ENCODE measurements around the gene HEXIM2.

The HEXIM2 gene

DNA sequence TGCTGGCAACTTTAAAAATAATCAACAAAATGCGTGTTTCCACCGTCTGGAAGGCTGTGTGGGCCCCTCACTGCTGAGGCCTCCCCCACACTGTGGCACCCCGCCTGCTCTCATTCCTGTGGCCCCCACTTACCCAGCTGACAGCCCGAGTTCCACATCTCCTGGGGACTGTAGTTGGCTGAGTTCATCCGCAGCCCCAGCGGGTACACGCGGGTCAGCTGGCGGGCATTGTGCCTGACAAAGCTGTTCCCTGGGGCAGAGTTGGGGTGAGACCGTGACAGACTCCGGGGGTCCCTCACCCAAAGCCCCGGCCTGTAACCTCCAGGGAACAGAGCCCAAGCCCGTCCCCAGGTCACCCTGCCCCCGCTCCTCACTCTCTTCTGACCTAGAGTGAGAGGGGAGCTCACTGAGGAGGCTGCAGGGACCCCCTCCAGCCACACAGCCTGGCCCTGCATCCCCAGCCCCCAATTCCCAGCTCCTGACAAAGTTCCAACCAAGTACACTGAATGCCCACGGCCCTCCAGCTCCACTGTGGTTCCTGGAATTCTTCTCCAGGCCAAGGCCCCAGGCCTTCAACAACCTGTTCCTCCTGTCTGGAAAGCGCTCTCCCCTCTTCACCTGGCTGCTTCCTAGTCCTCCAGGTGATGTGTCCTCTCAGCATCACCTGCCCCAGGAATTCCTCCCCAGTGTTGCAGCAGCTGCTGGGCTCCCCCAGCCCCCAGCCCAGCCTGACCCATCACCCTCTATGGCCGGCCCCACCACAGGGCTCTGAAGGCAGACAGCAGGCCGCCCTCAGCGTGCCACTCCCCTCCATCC is 47.4 kb upstream of the HEXIM2 start:
- H3K4me3 ChIP-seq (ENCODE audit: low read depth, low read length) = no peak overlapping the region
- CTCF ChIA-PET = interaction anchor here (0.6 to 1.2 kb wide), 4 partner anchors 11 to 194 kb away, joined by 3 to 7 read pairs (median 4); no protein-coding TSS in a partner anchor
- H3K9me3 ChIP-seq (ENCODE audit: control insufficient read depth, insufficient read depth, low read depth, low read length) = no peaks in the 10 kb centered on the region
- peaks cover 0 to 54% of the 10 kb centered on the region in 2 experiments; a peak in 1 of 3 replicates for H3K36me3 ChIP-seq (ENCODE audit: control insufficient read depth in 2 of 2, insufficient read depth in 1 of 2, low read length in 2 of 2)
- TF ChIP-seq ZNF354C (tag by site-specific recombination; IDR thresholded peaks at IDR 0.05; ENCODE audit: borderline replicate concordance, low read depth) (no peak), SCRT2 (tag by site-specific recombination; IDR thresholded peaks at IDR 0.05) (peak; percentile 47; the same call in 1 of the 2 replicates), ZXDB (tag by site-specific recombination; IDR thresholded peaks at IDR 0.05) (no peak), ZIC2 (tag by site-specific recombination; IDR thresholded peaks at IDR 0.05) (peak; percentile 19; the same call in 1 of the 2 replicates), ZNF837 (tag by site-specific recombination; IDR thresholded peaks at IDR 0.05) (no peak), ZFP41 (tag by site-specific recombination; IDR thresholded peaks at IDR 0.05; ENCODE audit: borderline replicate concordance) (no peak), ZNF24 (tag by site-specific recombination; IDR thresholded peaks at IDR 0.05) (no peak), KLF8 (tag by site-specific recombination; IDR thresholded peaks at IDR 0.05) (no peak), ZNF19 (tag by site-specific recombination; IDR thresholded peaks at IDR 0.05; ENCODE audit: low read depth) (no peak), ZNF366 (tag by site-specific recombination; conservative IDR thresholded peaks at IDR 0.05) (no peak), ZBTB17 (tag by site-specific recombination; IDR thresholded peaks at IDR 0.05) (no peak), SP3 (tag by site-specific recombination; IDR thresholded peaks at IDR 0.05) (no peak)
- TF ChIP-seq, protein P1, sequence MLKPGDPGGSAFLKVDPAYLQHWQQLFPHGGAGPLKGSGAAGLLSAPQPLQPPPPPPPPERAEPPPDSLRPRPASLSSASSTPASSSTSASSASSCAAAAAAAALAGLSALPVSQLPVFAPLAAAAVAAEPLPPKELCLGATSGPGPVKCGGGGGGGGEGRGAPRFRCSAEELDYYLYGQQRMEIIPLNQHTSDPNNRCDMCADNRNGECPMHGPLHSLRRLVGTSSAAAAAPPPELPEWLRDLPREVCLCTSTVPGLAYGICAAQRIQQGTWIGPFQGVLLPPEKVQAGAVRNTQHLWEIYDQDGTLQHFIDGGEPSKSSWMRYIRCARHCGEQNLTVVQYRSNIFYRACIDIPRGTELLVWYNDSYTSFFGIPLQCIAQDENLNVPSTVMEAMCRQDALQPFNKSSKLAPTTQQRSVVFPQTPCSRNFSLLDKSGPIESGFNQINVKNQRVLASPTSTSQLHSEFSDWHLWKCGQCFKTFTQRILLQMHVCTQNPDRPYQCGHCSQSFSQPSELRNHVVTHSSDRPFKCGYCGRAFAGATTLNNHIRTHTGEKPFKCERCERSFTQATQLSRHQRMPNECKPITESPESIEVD (tag by site-specific recombination; IDR thresholded peaks at IDR 0.05) = no peak
- TF ChIP-seq, protein P2, sequence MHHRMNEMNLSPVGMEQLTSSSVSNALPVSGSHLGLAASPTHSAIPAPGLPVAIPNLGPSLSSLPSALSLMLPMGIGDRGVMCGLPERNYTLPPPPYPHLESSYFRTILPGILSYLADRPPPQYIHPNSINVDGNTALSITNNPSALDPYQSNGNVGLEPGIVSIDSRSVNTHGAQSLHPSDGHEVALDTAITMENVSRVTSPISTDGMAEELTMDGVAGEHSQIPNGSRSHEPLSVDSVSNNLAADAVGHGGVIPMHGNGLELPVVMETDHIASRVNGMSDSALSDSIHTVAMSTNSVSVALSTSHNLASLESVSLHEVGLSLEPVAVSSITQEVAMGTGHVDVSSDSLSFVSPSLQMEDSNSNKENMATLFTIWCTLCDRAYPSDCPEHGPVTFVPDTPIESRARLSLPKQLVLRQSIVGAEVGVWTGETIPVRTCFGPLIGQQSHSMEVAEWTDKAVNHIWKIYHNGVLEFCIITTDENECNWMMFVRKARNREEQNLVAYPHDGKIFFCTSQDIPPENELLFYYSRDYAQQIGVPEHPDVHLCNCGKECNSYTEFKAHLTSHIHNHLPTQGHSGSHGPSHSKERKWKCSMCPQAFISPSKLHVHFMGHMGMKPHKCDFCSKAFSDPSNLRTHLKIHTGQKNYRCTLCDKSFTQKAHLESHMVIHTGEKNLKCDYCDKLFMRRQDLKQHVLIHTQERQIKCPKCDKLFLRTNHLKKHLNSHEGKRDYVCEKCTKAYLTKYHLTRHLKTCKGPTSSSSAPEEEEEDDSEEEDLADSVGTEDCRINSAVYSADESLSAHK (tag by site-specific recombination; IDR thresholded peaks at IDR 0.05) = no peak
- TF ChIP-seq, protein P3, sequence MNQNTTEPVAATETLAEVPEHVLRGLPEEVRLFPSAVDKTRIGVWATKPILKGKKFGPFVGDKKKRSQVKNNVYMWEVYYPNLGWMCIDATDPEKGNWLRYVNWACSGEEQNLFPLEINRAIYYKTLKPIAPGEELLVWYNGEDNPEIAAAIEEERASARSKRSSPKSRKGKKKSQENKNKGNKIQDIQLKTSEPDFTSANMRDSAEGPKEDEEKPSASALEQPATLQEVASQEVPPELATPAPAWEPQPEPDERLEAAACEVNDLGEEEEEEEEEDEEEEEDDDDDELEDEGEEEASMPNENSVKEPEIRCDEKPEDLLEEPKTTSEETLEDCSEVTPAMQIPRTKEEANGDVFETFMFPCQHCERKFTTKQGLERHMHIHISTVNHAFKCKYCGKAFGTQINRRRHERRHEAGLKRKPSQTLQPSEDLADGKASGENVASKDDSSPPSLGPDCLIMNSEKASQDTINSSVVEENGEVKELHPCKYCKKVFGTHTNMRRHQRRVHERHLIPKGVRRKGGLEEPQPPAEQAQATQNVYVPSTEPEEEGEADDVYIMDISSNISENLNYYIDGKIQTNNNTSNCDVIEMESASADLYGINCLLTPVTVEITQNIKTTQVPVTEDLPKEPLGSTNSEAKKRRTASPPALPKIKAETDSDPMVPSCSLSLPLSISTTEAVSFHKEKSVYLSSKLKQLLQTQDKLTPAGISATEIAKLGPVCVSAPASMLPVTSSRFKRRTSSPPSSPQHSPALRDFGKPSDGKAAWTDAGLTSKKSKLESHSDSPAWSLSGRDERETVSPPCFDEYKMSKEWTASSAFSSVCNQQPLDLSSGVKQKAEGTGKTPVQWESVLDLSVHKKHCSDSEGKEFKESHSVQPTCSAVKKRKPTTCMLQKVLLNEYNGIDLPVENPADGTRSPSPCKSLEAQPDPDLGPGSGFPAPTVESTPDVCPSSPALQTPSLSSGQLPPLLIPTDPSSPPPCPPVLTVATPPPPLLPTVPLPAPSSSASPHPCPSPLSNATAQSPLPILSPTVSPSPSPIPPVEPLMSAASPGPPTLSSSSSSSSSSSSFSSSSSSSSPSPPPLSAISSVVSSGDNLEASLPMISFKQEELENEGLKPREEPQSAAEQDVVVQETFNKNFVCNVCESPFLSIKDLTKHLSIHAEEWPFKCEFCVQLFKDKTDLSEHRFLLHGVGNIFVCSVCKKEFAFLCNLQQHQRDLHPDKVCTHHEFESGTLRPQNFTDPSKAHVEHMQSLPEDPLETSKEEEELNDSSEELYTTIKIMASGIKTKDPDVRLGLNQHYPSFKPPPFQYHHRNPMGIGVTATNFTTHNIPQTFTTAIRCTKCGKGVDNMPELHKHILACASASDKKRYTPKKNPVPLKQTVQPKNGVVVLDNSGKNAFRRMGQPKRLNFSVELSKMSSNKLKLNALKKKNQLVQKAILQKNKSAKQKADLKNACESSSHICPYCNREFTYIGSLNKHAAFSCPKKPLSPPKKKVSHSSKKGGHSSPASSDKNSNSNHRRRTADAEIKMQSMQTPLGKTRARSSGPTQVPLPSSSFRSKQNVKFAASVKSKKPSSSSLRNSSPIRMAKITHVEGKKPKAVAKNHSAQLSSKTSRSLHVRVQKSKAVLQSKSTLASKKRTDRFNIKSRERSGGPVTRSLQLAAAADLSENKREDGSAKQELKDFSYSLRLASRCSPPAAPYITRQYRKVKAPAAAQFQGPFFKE (tag by site-specific recombination; IDR thresholded peaks at IDR 0.05; ENCODE audit: borderline replicate concordance) = no peak
- TF ChIP-seq, protein P4, sequence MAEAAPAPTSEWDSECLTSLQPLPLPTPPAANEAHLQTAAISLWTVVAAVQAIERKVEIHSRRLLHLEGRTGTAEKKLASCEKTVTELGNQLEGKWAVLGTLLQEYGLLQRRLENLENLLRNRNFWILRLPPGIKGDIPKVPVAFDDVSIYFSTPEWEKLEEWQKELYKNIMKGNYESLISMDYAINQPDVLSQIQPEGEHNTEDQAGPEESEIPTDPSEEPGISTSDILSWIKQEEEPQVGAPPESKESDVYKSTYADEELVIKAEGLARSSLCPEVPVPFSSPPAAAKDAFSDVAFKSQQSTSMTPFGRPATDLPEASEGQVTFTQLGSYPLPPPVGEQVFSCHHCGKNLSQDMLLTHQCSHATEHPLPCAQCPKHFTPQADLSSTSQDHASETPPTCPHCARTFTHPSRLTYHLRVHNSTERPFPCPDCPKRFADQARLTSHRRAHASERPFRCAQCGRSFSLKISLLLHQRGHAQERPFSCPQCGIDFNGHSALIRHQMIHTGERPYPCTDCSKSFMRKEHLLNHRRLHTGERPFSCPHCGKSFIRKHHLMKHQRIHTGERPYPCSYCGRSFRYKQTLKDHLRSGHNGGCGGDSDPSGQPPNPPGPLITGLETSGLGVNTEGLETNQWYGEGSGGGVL (tag by site-specific recombination; IDR thresholded peaks at IDR 0.05) = no peak
- TF ChIP-seq, protein P5, sequence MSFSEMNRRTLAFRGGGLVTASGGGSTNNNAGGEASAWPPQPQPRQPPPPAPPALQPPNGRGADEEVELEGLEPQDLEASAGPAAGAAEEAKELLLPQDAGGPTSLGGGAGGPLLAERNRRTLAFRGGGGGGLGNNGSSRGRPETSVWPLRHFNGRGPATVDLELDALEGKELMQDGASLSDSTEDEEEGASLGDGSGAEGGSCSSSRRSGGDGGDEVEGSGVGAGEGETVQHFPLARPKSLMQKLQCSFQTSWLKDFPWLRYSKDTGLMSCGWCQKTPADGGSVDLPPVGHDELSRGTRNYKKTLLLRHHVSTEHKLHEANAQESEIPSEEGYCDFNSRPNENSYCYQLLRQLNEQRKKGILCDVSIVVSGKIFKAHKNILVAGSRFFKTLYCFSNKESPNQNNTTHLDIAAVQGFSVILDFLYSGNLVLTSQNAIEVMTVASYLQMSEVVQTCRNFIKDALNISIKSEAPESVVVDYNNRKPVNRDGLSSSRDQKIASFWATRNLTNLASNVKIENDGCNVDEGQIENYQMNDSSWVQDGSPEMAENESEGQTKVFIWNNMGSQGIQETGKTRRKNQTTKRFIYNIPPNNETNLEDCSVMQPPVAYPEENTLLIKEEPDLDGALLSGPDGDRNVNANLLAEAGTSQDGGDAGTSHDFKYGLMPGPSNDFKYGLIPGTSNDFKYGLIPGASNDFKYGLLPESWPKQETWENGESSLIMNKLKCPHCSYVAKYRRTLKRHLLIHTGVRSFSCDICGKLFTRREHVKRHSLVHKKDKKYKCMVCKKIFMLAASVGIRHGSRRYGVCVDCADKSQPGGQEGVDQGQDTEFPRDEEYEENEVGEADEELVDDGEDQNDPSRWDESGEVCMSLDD (tag by site-specific recombination; IDR thresholded peaks at IDR 0.05) = no peak
- no peak overlapping the region for H3K27ac ChIP-seq (ENCODE audit: extremely low read depth, low read depth, low read length)
- H3K4me1 ChIP-seq (ENCODE audit: control insufficient read depth, insufficient read depth, low read length) = no peaks in the 10 kb centered on the region
- POLR2A ChIA-PET = no interaction called here

Measured in HEK293 (cell line).